Measurements from ENCODE around the gene MAP1A. TPM values are rescaled to one million over a fixed set of nuclear protein-coding genes. Genes with fewer than 3 reads are reported as not detected.

The MAP1A gene
- total RNA-seq, 2 donors from 2014 or later: 6.2 to 21.9 TPM

DNA sequence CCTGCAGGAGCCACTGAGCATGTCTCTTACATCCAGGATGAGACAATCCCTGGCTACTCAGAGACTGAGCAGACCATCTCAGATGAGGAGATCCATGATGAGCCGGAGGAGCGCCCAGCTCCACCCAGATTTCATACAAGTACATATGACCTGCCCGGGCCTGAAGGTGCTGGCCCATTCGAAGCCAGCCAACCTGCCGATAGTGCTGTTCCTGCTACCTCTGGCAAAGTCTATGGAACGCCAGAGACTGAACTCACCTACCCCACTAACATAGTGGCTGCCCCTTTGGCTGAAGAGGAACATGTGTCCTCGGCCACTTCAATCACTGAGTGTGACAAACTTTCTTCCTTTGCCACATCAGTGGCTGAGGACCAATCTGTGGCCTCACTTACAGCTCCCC, 6.2 kb downstream of the MAP1A start:
- Histone ChIP-seq H3K27ac (no peak overlapping the region), H3K36me3 (no peaks in the 10 kb centered on the region), H3K4me1 (replicated peaks) (no peaks in the 10 kb centered on the region), H3K4me3 (no peak overlapping the region), H3K9me3 (no peaks in the 10 kb centered on the region), H3K27me3 (replicated peaks; ENCODE audit: insufficient read depth) (no peaks in the 10 kb centered on the region)
- WGBS: 92% methylated on average over 7 of the region's 7 CpGs
- no peak for DNase-seq (ENCODE audit: low spot score)
- TF ChIP-seq POLR2A (IDR thresholded peaks at IDR 0.05) (no peak), POLR2AphosphoS5 (IDR thresholded peaks at IDR 0.05) (no peak)
- TF ChIP-seq, protein P1, sequence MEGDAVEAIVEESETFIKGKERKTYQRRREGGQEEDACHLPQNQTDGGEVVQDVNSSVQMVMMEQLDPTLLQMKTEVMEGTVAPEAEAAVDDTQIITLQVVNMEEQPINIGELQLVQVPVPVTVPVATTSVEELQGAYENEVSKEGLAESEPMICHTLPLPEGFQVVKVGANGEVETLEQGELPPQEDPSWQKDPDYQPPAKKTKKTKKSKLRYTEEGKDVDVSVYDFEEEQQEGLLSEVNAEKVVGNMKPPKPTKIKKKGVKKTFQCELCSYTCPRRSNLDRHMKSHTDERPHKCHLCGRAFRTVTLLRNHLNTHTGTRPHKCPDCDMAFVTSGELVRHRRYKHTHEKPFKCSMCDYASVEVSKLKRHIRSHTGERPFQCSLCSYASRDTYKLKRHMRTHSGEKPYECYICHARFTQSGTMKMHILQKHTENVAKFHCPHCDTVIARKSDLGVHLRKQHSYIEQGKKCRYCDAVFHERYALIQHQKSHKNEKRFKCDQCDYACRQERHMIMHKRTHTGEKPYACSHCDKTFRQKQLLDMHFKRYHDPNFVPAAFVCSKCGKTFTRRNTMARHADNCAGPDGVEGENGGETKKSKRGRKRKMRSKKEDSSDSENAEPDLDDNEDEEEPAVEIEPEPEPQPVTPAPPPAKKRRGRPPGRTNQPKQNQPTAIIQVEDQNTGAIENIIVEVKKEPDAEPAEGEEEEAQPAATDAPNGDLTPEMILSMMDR (IDR thresholded peaks at IDR 0.05): no peak
- intact Hi-C loops (cut with DNase I): no loop called here

DNA sequence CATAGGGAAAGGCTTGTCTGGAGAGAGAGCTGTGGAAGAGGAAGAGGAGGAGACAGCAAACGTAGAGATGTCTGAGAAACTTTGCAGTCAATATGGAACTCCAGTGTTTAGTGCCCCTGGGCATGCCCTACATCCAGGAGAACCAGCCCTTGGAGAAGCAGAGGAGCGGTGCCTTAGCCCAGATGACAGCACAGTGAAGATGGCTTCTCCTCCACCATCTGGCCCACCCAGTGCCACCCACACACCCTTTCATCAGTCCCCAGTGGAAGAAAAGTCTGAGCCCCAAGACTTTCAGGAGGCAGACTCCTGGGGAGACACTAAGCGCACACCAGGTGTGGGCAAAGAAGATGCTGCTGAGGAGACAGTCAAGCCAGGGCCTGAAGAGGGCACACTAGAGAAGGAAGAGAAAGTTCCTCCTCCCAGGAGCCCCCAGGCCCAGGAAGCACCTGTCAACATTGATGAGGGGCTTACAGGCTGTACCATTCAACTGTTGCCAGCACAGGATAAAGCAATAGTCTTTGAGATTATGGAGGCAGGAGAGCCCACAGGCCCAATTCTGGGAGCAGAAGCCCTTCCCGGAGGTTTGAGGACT, 6.9 kb downstream of the MAP1A start:
- intact Hi-C loops (cut with DNase I): no loop called here
- H3K9me3 ChIP-seq: no peaks in the 10 kb centered on the region
- H3K4me3 ChIP-seq: no peak overlapping the region
- no peaks in the 10 kb centered on the region for H3K4me1 ChIP-seq (replicated peaks)
- 91% methylated on average over 4 of the region's 4 CpGs for WGBS
- H3K27ac ChIP-seq: no peak overlapping the region
- TF ChIP-seq, protein P1 (IDR thresholded peaks at IDR 0.05): no peak
- TF ChIP-seq POLR2AphosphoS5 (IDR thresholded peaks at IDR 0.05) (no peak), POLR2A (IDR thresholded peaks at IDR 0.05) (no peak)
- no peaks in the 10 kb centered on the region for H3K36me3 ChIP-seq
- H3K27me3 ChIP-seq (replicated peaks; ENCODE audit: insufficient read depth): no peaks in the 10 kb centered on the region
- no peak for DNase-seq (ENCODE audit: low spot score)

DNA sequence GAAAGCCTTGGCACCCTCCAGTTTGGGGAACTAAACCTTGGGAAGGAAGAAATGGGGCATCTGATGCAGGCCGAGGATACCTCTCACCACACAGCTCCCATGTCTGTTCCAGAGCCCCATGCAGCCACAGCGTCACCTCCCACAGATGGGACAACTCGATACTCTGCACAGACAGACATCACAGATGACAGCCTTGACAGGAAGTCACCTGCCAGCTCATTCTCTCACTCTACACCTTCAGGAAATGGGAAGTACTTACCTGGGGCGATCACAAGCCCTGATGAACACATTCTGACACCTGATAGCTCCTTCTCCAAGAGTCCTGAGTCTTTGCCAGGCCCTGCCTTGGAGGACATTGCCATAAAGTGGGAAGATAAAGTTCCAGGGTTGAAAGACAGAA, 7.7 kb downstream of the MAP1A start:
- Histone ChIP-seq H3K4me3 (no peak overlapping the region), H3K27ac (no peak overlapping the region), H3K4me1 (replicated peaks) (no peaks in the 10 kb centered on the region), H3K36me3 (no peaks in the 10 kb centered on the region), H3K27me3 (replicated peaks; ENCODE audit: insufficient read depth) (no peaks in the 10 kb centered on the region), H3K9me3 (no peaks in the 10 kb centered on the region)
- intact Hi-C loops (cut with DNase I): no loop called here
- no peak for DNase-seq (ENCODE audit: low spot score)
- TF ChIP-seq, protein P1 (IDR thresholded peaks at IDR 0.05): no peak
- TF ChIP-seq POLR2A (IDR thresholded peaks at IDR 0.05): no peak
- no peak for TF ChIP-seq POLR2AphosphoS5 (IDR thresholded peaks at IDR 0.05)
- 85% methylated on average over 4 of the region's 4 CpGs for WGBS

DNA sequence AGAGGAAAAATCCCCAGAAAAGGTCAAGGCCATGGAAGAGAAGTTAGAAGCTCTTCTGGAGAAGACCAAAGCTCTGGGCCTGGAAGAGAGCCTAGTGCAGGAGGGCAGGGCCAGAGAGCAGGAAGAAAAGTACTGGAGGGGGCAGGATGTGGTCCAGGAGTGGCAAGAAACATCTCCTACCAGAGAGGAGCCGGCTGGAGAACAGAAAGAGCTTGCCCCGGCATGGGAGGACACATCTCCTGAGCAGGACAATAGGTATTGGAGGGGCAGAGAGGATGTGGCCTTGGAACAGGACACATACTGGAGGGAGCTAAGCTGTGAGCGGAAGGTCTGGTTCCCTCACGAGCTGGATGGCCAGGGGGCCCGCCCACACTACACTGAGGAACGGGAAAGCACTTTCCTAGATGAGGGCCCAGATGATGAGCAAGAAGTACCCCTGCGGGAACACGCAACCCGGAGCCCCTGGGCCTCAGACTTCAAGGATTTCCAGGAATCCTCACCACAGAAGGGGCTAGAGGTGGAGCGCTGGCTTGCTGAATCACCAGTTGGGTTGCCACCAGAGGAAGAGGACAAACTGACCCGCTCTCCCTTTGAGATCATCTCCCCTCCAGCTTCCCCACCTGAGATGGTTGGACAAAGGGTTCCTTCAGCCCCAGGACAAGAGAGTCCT, 9.0 kb downstream of the MAP1A start:
- WGBS: 87% methylated on average over 11 of the region's 11 CpGs
- Histone ChIP-seq H3K9me3 (no peaks in the 10 kb centered on the region), H3K4me1 (replicated peaks) (no peaks in the 10 kb centered on the region), H3K4me3 (no peak overlapping the region), H3K27me3 (replicated peaks; ENCODE audit: insufficient read depth) (no peaks in the 10 kb centered on the region), H3K27ac (no peak overlapping the region), H3K36me3 (no peaks in the 10 kb centered on the region)
- DNase-seq (ENCODE audit: low spot score): no peak
- TF ChIP-seq POLR2A (IDR thresholded peaks at IDR 0.05) (no peak), POLR2AphosphoS5 (IDR thresholded peaks at IDR 0.05) (no peak)
- TF ChIP-seq, protein P1 (IDR thresholded peaks at IDR 0.05): no peak
- intact Hi-C loops (cut with DNase I): no loop called here
